ENCODE data around the gene CTSD.

DNA sequence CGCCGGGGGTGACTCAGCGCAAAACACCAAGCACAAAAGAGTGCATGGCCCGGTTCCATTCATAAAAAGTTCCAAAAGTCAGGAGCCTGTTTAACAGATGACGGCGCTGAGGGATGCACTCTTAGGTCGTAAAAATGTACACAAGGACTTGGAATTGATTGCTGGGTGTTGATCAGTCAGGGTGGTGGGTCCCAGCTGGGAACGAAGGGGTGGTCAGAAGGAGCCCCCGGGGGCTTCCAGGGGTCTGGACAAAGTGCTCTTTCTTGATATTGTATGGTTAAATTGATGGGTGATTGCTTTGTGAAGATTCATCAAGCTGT lies 34.1 kb downstream of the CTSD start:
- TF ChIP-seq, protein P1, sequence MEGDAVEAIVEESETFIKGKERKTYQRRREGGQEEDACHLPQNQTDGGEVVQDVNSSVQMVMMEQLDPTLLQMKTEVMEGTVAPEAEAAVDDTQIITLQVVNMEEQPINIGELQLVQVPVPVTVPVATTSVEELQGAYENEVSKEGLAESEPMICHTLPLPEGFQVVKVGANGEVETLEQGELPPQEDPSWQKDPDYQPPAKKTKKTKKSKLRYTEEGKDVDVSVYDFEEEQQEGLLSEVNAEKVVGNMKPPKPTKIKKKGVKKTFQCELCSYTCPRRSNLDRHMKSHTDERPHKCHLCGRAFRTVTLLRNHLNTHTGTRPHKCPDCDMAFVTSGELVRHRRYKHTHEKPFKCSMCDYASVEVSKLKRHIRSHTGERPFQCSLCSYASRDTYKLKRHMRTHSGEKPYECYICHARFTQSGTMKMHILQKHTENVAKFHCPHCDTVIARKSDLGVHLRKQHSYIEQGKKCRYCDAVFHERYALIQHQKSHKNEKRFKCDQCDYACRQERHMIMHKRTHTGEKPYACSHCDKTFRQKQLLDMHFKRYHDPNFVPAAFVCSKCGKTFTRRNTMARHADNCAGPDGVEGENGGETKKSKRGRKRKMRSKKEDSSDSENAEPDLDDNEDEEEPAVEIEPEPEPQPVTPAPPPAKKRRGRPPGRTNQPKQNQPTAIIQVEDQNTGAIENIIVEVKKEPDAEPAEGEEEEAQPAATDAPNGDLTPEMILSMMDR (IDR thresholded peaks at IDR 0.05), result no peak
- TF ChIP-seq, protein P2, sequence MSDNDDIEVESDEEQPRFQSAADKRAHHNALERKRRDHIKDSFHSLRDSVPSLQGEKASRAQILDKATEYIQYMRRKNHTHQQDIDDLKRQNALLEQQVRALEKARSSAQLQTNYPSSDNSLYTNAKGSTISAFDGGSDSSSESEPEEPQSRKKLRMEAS (CRISPR knock-in tag; IDR thresholded peaks at IDR 0.05), result no peak
- TF ChIP-seq, protein P3, sequence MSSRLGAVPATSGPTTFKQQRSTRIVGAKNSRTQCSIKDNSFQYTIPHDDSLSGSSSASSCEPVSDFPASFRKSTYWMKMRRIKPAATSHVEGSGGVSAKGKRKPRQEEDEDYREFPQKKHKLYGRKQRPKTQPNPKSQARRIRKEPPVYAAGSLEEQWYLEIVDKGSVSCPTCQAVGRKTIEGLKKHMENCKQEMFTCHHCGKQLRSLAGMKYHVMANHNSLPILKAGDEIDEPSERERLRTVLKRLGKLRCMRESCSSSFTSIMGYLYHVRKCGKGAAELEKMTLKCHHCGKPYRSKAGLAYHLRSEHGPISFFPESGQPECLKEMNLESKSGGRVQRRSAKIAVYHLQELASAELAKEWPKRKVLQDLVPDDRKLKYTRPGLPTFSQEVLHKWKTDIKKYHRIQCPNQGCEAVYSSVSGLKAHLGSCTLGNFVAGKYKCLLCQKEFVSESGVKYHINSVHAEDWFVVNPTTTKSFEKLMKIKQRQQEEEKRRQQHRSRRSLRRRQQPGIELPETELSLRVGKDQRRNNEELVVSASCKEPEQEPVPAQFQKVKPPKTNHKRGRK (CRISPR knock-in tag; IDR thresholded peaks at IDR 0.05; ENCODE audit: borderline replicate concordance), result no peak
- TF ChIP-seq, protein P4, sequence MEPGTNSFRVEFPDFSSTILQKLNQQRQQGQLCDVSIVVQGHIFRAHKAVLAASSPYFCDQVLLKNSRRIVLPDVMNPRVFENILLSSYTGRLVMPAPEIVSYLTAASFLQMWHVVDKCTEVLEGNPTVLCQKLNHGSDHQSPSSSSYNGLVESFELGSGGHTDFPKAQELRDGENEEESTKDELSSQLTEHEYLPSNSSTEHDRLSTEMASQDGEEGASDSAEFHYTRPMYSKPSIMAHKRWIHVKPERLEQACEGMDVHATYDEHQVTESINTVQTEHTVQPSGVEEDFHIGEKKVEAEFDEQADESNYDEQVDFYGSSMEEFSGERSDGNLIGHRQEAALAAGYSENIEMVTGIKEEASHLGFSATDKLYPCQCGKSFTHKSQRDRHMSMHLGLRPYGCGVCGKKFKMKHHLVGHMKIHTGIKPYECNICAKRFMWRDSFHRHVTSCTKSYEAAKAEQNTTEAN (CRISPR knock-in tag; IDR thresholded peaks at IDR 0.05), result no peak
- TF ChIP-seq, protein P5, sequence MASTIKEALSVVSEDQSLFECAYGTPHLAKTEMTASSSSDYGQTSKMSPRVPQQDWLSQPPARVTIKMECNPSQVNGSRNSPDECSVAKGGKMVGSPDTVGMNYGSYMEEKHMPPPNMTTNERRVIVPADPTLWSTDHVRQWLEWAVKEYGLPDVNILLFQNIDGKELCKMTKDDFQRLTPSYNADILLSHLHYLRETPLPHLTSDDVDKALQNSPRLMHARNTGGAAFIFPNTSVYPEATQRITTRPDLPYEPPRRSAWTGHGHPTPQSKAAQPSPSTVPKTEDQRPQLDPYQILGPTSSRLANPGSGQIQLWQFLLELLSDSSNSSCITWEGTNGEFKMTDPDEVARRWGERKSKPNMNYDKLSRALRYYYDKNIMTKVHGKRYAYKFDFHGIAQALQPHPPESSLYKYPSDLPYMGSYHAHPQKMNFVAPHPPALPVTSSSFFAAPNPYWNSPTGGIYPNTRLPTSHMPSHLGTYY (CRISPR knock-in tag; IDR thresholded peaks at IDR 0.05), result no peak
